OCI-LY3 (cell line): ENCODE data around the gene CLDN1.

Experiments
- EZH2phosphoT487 ChIP-seq: fragments of 200-600 bp; shearing (Covaris generic); IDR thresholded peaks from 2 replicates; pipeline ENCODE4 v1.6.1; 2018; ENCODE audit warnings: antibody characterized with exemption, mixed run types, low read depth
- TF ChIP-seq, protein P1 (sequence below): fragments of 200-600, 300-600 bp; sonication (generic); IDR thresholded peaks from 2 replicates; pipeline ENCODE4 v1.5.1; 2014; ENCODE audit warnings: antibody characterized with exemption, low read length, low read depth

GRCh38 chr3:190326361-190326760 is 4.1 kb upstream of the CLDN1 start:
- TF ChIP-seq, protein P1, sequence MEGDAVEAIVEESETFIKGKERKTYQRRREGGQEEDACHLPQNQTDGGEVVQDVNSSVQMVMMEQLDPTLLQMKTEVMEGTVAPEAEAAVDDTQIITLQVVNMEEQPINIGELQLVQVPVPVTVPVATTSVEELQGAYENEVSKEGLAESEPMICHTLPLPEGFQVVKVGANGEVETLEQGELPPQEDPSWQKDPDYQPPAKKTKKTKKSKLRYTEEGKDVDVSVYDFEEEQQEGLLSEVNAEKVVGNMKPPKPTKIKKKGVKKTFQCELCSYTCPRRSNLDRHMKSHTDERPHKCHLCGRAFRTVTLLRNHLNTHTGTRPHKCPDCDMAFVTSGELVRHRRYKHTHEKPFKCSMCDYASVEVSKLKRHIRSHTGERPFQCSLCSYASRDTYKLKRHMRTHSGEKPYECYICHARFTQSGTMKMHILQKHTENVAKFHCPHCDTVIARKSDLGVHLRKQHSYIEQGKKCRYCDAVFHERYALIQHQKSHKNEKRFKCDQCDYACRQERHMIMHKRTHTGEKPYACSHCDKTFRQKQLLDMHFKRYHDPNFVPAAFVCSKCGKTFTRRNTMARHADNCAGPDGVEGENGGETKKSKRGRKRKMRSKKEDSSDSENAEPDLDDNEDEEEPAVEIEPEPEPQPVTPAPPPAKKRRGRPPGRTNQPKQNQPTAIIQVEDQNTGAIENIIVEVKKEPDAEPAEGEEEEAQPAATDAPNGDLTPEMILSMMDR, result no peak
- TF ChIP-seq EZH2phosphoT487, result no peak
